ENCODE measurements around the gene RBM5.

The RBM5 gene

GRCh38 chr3:50139308-50139707 is 50.6 kb downstream of the RBM5 start:
- Histone ChIP-seq H3K27ac (no peak overlapping the region), H3K4me3 (no peak overlapping the region)
- DNase-seq (ENCODE audit: low spot score): no peak
- TF ChIP-seq CTCF (IDR thresholded peaks at IDR 0.05): no peak

GRCh38 chr3:50139718-50140423 is 51.2 kb downstream of the RBM5 start:
- no peak for DNase-seq (ENCODE audit: low spot score)
- no peak for TF ChIP-seq CTCF (IDR thresholded peaks at IDR 0.05)
- no peak overlapping the region for H3K27ac ChIP-seq
- no peak overlapping the region for H3K4me3 ChIP-seq

GRCh38 chr3:50140990-50141389 is 52.3 kb downstream of the RBM5 start:
- DNase-seq (ENCODE audit: low spot score): no peak
- Histone ChIP-seq H3K27ac (no peak overlapping the region), H3K4me3 (no peak overlapping the region)
- no peak for TF ChIP-seq CTCF (IDR thresholded peaks at IDR 0.05)

GRCh38 chr3:50146316-50146901 is 57.7 kb downstream of the RBM5 start:
- Histone ChIP-seq H3K4me3 (no peak overlapping the region), H3K27ac (no peak overlapping the region)
- no peak for TF ChIP-seq CTCF (IDR thresholded peaks at IDR 0.05)
- DNase-seq (ENCODE audit: low spot score): no peak

- H3K4me3 ChIP-seq: no peak overlapping the region
- DNase-seq (ENCODE audit: low spot score): no peak
- H3K27ac ChIP-seq: no peak overlapping the region
- no peak for TF ChIP-seq CTCF (IDR thresholded peaks at IDR 0.05)
Observed at GRCh38 chr3:50147016-50147415, 58.3 kb downstream of the RBM5 start.

GRCh38 chr3:50147447-50147846 is 58.7 kb downstream of the RBM5 start:
- Histone ChIP-seq H3K27ac (no peak overlapping the region), H3K4me3 (no peak overlapping the region)
- no peak for DNase-seq (ENCODE audit: low spot score)
- TF ChIP-seq CTCF (IDR thresholded peaks at IDR 0.05): no peak

- Histone ChIP-seq H3K4me3 (no peak overlapping the region), H3K27ac (no peak overlapping the region)
- TF ChIP-seq CTCF (IDR thresholded peaks at IDR 0.05): no peak
- DNase-seq (ENCODE audit: low spot score): no peak
Observed at GRCh38 chr3:50147861-50148260, 59.1 kb downstream of the RBM5 start.

All from coronary artery (tissue), 2 donors.